CD1c-positive myeloid dendritic cell (primary cell): ENCODE data around the gene SLC2A1.

Source experiments
- DNase-seq: peaks from one replicate; pipeline ENCODE4 v3.0.0-alpha.2; 2016; ENCODE audit errors: extremely low spot score

SLC2A1 gene

DNA sequence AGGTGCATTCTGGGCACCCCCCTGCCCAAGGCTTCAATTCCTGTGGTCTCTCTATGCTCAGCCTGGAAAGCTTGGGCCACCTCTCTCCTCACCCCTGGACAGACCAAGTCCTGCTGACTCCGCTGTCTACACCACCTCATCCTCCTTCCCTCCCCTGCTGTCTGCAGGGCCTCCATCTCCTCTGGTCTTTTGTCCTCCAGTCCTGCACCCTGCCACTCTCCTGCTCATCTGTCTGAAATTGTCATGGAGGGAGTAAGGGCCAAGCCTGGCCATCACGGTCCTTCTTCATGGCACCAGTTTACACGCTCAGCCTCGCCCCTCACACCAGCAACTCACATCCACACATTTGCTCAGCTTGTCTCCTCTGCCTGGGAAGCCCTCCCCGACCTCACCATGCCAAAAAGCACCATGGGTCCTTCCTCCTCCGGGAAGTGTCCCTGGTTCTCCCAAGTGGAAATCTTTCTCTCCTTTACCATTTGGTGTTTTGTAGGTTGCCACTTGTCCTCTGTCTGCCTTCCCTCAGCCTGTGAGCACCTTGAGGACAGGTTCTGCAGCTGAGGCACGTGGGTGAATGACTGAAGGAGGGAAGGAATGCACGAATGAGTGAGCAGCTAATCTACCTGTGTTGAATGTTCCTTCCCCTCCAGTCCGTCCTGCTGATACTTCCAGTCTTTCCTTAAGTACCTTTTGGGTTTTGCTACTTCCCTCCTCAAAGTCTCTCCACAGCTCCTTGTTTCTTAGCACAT is 2.1 kb upstream of the SLC2A1 start:
- no peak for DNase-seq

DNA sequence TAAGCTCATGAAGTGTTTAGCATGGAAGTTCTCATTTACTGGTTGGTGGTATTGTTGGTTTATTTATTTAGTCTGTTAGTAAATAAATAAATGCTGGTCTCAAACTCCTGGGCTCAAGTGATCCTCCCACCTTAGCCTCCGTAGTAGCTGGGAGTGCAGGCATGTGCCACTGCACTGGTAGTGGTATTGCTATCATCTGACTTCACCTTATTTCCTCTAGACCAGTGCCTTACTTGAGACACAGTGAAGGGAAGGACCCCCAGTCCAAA is 1.4 kb upstream of the SLC2A1 start:
- no peak for DNase-seq

DNA sequence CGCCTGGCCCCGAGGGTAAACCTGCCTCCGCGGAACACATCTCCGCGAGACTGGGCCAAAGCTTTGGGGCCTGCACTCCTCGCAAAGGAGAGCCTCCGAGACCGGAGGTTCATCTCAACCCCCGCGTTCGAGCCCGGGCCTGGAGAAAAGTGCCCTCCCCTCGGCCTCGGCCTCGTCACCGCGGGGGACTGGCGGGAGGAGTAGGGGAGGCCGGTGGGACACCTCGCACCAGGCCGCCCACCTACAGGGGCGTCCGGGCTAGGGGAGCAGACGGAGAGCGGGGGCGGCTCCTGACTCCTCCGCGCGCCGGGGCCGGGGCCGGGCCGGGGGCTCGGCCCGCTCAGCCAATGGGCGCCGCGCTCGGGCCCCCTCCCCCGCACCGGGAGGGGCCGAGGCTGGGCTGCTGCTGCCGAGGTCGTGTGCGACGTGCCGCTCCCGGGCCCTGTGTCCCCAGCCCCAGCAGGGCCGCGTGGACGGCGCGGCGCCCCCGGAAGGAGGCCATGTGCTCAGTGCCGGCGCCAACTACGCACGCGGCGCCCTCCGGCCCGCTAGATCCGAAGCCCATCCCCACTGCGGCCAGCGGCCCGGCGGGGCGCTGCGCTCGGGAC is 684 bp downstream of the SLC2A1 start:
- peak; percentile 65 for DNase-seq

DNA sequence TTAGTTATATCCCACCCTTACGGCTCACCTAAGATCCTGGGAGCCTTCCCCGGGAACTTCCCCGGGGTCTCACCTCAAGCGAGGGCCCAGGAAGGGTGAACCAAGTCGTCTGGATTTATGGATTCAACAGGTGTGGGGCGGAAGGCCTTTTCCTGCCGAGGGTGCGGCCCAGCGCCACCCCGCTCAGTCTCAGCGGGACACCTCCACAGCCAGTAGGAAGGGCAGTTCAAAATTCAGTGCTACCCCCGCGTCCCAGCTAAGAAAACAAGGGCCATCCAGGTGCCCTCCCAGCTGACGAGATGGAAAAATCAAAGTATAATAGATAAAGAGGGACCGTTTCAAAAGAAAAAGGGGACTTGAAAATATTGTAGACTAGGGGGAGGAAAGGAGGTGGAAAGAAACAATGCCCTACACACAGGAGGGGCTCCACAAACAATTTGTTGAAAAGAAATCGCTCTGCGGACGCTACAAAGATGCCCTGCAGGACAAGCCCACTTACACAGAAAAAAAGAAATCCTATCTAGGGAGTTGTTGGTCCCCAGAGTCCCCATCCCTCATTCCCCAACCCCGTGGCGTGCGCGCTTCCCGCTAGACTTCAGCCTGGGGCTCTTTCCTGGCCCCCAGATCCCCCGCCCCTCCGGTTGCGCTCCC is 1.3 kb downstream of the SLC2A1 start:
- DNase-seq = no peak

DNA sequence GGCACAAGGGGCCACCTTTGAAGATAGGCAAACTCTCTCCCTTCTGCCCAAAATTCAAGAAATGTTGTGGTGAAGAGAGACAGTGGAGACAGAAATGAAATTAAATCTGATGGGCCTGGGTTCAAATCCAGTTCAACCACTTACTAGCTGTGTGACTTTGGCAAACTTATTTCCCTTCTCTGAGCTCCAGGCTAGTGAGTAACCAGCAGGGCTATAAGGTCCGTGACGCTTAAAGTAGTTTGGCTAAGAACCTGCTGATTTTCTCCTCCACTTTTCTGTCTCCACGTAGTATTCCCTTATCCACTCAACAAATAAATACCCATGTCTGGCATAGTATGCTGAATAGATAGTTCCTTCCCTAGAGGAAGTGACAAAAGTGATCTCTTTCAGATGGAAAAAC is 1.9 kb downstream of the SLC2A1 start:
- DNase-seq = no peak

DNA sequence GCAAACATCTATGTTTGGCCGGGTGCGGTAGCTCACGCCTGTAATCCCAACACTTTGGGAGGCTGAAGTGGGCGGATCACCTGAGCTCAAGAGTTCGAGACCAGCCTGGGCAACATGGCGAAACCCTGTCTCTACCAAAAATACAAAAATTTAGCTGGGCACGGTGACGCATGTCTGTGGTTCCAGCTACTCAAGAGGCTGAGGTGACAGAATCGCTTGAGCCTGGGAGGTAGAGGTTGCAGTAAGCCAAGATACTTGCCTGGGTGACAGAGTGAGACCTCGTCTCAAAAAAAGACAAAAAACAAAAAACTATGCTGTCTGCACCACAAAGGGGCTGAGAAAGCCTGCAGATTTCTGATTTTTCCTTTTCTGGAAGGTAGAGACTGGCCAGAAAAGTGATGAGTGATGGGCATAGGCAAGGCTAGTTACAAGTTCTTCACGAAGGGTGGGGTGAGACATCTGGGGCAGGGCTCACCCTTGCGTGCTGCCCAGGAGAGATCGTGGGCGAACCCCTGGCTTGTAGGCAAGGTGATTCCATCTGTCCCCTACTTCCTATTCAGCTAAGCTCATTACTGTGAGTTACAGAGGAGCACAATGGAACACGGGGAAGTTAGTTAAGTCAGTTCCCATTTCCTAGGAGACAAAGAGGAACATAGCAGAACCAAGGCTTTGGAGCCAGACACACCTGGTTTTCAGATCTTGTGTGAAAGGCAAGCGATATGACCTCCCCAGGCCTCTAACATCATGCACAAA is 3.2 kb downstream of the SLC2A1 start:
- peak; percentile 60 for DNase-seq

DNA sequence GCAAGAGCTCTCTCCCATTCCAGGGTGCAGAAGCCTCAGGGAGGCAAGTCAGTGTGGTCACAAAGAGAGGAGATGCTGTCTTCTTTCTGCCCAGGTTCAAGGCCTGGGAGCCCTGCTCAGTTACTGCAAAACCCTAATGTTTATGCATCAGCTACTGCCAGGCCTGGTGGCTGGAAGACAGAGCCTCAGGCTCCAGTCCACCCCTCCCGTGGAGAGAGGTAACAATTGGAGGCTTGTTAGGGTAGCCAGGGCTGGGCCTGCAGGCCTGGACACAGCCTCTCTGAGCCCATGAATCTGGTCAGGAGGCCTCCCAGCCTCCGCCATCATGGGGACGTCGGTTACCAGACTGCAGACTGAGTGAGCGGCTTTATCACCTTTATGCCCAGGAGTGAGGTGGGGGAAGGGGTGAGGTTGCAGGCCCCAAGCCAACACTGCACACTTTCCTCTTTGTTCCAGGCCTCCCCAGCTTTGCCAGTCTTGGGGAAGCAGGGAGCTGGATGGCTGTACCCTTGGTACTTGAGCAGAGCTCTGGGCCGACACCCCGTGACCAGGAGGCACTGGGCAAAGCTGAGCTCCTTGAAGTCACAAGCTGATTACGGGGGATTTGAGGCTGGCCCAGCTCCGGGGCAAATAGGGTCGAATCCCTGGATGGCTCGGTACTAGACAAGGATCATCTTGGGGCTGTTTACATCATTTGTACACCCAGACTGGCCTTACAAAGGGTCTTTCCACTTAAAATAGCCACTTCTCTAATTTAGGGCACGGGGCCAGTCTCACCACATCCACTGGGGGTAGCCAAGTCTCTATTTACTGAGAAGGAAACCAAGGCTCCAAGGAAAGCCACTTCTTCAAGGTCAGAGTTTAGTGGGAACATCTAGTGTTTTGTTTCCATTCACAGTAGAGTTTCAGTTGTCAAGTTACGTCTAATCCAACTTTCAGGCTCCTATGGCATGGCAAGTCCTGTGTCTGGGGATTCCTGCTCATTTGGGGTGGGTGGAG is 5.2 kb downstream of the SLC2A1 start:
- DNase-seq = no peak

DNA sequence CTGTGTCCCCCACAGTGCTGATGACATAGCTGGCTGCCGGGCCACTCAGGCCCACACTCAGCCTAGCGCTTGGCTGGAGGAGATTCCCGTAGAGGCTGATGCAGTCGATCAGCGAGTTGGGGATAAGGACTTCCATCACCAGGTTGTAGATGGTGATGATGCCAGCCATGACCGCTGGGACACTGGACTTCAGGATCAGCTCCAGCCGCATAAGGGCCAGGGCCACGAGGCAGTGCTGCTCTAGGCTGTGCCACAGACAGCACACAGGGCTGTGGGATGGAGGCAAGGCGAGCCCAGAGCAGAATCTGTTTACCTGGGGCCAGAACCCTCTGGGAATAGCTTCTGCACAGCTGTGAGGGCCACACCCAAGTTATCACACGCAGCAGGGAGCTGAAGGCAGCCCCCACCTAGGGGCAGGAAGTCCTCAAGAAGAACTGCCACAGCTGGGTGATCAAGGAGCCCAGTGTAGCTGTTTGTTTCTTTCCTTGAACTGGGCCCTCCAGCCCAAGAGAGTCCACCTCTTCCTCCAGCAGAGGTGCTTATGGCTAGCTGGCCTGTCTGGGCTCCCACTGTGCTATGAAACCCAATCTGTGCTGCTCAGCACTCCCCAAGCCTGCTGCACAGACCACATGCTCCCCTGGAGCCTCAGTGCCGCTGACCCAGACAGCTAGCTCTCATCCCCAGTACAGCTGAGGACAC is 6.2 kb downstream of the SLC2A1 start:
- DNase-seq = no peak

DNA sequence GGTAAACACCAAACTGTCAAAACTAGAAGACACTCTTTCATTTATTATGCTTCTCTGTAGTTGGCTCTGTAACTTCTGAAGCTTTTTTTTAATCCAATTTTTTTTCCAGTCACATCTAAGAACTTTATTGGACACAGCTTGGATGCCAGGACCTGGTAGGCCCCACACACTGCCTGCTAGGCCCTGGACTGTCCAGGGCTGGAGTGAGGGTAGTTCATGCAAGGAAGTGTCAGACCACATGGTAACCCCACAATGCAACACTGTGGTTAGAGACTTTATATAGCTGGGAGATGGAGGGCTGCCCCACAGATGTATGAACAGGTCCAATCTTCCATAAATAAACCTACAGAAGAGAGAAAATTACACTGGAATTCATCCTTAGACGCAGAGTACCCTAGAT is 7.1 kb downstream of the SLC2A1 start:
- DNase-seq = no peak

DNA sequence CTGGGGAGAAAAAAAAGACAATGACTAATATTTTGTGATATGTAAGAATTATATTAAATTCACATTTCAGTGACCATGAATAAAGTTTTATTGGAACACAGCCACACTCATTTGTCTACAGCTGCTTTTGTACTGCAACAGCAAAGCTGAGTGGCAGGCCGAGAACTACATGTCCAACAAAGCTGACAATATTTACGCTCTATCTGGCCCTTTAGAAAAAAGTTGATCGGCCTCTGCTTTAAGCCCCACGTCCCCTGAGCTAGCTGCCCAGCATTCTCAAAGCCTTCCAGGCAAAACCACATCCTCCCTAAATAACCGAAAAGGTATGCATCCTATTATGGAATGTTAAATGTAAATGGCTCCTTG is 8.6 kb downstream of the SLC2A1 start:
- no peak for DNase-seq

DNA sequence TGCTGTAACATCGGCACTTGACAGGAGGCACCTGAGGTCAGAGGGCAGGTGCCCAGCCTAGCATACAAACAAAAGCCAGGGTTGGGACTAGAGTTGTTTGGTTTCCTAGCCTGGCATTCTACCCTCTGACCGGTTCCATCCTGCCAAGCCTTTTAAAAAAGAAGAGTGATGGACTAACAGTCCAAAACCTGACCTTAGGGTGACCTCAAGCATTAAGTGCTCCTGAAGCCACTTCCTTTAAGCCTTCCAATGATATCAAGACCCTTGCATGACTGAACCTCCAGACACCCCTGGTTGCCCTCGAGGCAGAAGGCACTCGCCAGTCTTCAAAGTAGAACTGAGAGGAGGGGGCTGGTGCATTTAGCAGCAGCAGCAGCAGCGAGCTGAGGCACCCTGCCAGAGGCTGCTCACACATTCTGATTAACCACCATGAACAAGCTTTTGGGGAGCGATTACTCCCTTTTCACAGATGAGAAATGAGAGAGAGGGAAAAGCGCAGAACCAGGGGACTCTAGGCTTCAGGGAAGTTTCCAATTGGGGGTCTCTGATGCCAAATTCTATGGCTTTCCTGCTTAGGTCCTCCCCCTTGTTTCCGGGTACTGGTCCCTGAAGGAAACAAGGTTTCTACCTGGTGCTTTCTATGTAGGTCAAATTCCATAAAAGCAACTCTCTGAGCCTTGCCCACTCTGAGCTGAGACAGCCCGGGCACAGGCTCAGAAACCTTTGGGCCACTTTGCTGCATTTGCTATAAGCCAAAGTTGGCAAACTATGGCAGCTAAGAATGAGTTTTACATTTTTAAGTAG is 9.2 kb downstream of the SLC2A1 start:
- no peak for DNase-seq

DNA sequence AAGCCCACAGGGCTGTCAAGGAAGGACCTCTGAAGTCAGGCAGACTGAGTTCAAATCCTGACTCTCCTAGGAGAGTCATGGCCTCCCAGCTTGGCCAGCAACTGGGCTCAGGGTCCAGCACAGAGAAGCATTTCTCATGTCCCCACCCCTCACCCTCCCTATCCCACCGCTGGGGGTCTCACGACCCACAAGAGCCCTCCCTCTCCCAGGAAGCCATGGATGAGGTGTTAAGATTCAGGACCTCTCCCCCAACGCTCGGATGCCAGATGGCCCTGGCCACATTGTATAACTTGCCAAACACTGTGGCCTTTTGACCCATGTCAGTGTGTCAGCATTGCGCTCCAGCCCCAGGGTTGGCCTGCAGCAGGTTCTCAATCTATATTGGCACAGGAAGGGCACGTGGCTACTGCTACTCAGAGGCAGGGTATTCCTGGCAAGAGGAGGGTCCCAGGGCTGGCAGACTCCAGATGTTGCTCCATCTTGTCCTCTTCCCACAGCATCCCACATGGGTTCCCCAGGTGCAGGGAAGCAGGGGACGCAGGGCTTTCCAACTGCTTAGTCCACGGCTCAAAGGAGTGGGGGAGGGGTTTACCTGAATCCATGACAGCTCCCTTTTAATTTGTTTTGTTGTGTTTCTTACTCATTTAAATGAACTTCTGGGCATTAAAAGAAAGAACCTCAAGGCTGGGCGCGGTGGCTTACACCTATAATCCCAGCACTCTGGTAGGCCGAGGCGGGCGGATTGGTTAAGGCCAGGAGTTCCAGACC is 10.5 kb downstream of the SLC2A1 start:
- no peak for DNase-seq

DNA sequence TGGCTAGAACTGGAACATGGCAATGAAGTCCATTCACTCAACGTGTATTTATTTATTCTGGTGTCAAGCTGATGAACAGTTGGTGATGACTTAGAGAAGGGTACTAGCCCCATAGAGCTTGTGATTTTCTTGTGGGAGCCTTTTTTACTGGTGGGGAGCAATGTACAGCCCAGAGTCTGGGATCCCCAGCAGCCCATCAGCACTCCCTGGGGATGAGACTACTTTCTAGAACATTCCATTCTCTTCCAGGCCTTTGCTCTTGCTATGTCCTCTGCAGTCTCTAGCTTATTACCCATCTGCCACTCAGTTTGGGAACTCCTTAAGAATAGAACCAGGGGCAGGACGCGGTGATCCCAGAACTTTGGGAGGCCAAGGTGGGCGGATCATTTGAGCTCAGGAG is 11.6 kb downstream of the SLC2A1 start:
- no peak for DNase-seq

DNA sequence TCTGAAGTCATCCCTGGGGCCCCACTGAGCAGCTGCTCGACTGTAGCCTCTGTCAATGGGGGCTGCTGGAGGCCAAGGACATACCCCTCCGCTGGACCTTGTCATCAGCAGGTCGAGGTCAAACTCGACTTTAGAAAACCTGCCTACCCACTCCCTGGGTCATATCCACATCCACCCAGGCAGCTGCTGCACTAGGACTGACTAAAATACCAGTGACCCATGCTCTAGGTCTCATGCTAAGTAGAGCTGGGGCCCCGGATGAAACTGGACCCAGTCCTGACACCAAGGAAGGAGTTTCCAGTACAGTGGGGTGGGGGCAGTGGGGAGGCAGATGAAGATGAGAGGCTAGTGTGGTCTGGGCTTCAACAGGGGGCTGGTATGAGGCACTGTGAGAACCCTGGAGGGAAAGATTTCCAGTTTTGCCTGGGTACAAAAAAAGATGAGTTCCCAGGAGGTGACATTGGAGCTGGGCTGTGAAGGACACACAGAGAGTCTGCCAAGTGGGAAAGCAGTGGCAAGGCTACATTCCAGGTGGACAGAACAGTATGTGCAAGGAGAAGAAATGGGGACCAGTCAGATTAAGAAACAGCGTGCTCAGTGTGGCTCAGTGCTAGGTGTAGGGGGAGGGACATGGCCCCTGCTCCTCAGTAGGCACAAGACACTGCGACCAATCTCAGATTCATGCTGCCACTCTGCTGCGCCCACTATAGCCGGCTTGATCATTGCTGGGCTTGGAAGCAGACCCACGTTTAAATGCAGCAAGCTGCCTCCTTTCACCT is 12.4 kb downstream of the SLC2A1 start:
- DNase-seq = no peak

DNA sequence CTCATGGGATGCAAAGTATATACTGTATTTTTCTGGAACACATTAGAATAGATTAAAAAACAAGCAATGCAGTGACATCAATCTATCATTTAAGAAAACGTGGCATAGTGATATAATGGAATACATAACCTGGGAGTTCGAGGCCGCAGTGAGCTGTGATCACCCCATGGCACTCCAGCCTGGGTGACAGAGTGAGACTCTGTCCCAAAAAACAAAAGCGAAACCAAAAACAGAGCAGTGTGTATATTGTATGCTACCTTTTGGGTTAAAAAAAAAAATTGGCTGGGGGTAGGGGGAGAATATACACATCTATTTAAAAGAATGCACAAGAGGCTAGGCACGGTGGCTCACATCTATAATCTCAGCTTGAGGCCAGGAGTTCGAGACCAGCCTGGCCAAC is 13.5 kb downstream of the SLC2A1 start:
- no peak for DNase-seq

DNA sequence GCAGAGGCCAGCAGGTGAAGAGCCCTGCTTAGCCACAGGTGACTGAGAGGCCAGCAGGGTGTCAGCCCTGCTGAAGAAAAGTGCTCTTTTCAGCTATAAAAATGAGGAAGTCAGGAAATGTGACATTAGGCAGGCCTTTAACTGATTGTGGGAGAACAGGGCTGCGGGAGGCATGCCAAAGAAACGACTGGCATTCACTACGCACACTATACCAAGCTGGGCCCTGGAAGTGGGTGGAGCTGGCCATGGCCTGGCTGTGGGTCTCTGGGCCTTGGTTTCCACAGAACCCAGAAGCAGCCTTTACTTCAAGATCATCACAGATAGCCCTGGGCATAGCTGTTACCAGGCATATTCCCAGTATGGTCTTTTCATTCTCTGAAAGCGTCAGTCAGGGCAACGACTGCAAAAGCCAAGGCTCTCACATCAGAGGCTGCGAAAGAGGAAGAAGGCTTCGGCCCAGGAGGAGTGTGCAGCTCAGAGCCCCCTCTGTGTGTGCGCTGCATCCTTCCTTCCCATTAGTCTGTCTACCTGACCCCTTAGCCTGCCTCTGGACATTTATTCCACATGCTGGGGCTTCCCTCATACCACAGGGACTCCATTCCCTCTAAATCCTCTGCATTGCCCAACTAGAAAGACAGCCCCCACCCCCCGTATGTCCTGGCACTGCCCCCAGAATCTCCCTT is 14.3 kb downstream of the SLC2A1 start:
- peak; percentile 62 for DNase-seq

DNA sequence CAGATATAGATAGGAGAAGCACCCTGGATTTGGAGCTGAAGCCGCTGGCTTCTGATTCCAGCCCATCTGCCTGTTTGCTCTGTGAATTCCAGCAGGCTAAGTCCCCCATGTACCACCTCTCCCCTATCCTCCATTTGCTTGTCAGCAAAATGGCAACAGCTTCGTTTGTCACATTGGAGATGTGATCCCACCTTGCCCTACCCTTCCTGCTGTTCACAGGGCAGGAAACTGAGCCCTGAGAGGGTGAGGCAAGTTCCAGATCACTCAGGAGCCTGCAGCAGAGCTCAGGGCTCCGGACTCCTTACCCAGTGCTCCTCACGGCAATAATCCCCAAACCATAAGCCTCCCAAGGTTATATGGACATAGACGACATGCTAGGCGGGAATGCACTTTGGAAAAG is 14.9 kb downstream of the SLC2A1 start:
- DNase-seq = no peak

DNA sequence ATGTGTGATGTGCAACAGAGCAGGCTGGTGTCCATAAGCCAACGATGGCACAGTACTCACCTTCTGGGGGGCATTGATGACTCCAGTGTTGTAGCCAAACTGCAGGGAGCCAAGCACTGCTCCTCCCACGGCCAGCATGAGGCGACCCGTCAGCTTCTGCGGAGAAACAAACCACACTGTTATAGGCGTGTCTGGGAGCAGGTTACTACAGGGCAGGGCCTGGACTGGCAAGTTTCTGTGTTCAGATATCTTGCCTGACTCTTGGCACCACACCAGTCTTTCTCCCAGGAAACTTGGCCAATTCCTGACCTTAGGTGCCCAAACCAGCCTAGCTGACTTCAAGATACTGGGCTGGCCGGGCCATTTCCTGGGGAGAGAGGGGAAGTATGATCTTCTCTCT is 15.5 kb downstream of the SLC2A1 start:
- peak; percentile 26 for DNase-seq
